Germinal center (tissue), 1 donor: ENCODE measurements around the gene DNM3.

Source experiments
- DNase-seq: peaks from one replicate; pipeline ENCODE4 v3.0.0; 2012; ENCODE audit warnings: mixed read lengths, low spot score

Gene DNM3

DNA sequence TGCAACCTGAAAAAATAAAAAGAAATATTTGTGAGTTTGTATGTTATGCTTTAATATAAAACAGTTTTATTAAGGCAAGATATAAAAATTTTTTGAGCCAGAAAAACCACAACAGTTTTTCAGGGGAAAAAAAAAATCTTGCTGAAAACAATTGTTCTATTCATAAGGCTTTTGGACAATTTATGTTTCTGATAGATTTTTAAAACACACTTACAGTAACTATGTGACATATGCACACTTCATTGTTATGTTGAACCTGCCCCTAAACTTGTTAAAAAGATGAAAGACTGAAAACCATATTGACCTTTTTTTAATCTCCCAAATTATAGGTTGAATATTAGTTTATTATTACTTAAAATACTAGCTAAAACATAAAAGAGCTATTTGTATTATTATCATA lies 299.3 kb downstream of the DNM3 start:
- no peak for DNase-seq

DNA sequence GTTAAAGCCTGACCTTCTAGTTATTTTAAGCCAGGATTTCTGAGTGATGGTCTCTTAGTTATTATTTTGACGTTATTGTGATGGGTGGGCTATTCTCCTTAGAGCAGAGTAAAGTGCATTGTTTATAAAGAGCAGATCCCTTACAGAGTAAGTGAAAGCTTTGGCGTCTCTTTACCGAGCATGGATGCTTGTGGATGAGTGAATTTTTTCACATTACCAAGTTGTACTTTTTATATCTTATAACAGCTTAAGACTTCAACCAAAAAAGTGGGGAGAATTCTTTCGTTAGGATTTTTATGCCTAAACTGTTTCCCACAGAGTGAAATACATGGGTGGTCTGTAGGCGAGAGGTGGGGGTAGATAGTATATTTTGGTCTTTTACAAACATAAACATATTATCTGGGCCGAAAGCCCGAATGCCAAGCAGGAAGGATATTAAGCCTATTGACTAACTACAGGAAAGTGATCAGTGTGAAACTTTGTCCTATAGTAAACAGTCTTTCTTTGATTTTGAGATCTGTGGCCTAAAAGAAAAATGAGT lies 300.1 kb downstream of the DNM3 start:
- no peak for DNase-seq

DNA sequence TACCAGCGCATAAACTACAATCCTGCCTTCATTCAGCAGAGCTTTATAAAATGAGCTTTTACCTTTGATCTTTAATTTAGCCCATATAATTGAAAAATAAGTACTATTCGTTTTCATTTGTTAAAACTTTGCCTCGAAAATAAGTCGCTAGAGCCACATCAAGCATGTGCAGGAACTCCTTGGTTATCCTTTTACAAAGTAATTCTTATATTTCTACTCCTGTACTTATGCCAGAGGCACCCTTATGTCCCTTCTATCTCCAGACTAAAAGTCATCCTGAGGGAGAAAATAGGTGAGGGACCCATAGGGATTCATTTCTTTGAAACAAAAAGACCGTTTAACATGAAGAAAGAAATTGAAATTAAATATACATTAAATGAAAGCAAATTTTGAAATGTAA lies 301.0 kb downstream of the DNM3 start:
- no peak for DNase-seq

DNA sequence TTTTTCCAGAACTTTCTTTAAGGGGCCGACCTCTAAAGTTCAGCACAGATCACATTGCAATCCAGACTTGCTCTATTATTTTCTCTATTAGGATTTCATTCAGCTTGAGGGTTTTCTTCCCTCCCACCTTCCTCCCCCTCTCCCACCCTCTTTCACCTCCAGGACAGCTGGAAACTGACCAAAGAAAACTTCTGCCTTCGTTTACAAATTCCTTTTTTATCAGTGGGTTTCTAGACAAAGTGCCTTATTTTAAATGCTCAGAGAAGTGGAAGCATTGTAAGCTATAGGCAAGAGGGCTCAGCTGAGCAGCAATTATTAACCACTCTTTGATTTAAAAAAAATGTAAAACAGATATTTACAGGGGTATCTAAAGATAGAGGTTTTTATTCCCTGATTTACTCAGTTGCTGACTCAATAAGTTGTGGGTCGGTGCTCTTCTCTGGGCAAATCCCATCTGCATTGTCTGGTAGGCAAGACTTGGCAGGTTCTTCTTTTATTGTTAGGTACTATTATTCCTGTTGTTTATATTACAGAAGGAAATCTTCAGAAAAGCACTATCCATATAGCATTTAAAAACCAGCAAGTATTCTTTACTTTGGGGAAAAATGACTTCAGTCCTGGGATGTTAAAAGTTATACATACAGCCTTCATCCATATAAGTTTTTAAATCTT lies 302.2 kb downstream of the DNM3 start:
- no peak for DNase-seq

DNA sequence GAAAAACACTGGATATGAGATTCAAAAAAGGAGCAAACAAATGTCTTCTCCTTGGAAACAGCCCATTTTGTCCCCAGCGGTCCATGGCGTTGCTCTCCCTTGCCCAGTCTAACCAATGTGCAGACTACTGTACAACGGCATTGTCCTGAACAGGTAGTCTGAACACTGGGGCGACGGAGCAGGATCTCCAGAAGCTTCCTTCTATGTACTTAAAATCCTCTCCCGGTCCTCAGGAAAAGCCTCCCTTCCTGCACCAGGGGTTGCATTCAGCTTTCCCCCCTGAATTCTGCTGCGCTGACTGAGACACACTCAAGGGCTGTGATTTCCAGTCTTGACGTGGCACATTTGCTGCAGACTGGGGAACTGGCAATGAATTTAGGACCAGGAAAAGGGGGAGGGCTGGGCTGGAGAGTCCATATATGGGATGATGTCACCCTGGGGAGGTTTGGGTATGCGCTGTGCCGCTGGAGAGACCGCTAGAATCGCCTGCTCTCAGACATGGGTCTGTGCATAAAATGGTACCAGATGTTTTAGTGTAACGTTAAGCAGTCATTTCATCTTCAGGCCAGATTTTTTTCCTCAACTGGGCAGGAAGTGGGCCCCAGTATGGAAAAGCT lies 303.3 kb downstream of the DNM3 start:
- DNase-seq, result no peak

DNA sequence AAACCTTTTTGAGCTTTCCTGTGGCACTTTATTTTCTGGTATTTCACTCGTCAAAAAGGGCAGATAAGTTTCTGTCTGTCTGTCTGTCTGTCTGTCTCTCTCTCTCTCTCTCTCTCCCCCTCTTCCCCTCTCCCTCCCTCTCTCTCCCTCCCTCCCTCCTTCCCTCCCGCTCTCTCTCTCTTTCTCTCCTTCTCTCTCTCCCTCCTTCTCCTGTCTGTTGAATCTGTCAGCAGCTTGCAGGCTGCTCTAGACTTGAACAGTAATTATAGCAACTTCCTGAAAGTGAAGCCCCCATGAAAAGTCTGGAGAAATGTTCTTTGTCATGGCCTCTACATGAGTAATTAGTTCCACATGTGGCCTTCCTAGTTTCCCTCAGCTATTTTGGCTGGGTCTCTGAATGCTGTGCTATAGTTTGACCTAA lies 303.9 kb downstream of the DNM3 start:
- no peak for DNase-seq

DNA sequence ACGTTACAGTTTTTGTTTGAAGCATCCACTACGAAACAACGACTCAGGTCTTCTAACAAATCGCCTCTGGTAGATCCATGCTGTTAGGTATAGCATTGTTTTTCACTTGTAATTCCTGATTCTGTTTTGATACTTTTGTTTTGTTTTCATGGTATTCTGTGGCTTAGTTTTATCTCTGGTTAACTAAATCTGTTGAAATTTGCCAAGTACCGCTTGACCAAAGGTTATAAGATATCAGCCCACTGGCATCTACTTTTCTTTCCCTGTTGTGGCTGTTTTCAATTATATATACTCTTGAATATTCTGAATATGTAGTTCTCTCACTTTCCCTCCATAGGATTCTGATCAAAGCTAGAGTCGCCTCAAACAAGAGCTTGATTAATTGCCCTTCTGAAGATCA lies 304.4 kb downstream of the DNM3 start:
- DNase-seq, result no peak

DNA sequence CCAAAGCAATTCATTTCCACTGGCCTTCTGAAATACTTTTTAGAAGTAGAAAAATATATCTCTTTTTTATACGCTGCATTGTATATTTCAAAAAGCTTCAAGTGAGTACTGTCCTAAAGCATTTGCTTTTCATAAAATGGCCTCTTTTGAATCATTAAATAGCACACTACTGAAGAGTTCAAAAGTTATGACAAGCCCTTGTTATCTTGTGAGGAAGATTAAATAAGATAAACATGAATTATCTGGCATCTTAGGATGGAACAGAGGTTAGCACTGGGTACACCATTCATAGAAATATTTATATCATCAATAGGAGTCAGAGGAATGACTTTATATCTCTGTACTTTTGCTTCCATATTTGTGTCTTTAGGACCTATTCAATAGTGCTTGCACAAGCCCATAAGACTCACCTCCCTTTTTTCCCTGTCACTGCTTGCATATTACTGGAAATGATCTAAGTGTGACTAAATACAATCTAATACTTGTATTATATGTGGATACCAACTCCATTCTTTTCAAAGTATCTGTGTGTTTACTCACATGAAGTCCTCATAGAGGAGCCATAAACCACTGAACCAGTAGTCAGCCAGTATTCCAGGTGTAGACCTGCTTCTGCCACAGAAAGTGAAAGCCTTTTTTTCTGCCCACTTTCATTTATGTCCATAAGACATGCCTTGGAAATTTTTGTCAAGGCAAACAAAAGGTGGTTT lies 305.0 kb downstream of the DNM3 start:
- DNase-seq, result no peak

DNA sequence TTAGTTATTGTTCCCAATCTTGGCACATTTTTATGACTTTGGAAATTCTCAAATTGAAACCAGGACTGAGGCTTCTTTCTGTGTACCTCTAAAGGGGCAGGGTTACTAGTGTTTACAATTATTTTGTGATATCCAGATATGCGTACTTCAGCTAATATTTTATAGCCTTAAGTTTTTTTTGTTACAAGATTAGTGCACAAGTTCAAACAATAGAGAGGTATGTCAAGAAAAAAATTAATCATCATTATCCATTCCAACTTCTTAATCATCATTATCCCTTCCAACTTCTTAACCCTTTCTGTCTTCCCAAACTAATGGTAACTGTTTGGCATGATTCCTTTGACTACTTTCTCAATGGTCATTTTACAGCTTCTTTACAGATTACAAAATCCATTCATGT lies 306.2 kb downstream of the DNM3 start:
- no peak for DNase-seq

DNA sequence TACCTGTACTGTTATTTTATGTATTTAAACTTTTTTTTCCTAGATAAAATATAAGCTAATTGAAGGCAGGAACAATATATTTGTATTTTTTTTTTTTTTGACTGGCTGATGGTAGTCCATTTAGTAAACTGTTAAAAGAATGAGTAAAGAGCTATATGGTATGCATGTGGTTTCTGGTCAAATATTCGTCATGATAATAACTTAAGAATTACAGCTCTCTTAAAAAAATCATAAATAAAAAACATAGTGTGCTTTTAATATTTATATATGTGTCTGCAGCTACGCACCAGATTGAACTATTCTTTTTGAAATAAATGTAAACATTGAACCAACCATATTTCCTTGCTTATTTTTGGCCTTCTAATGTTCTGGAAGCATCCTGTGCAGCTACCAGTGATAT lies 306.9 kb downstream of the DNM3 start:
- no peak for DNase-seq

DNA sequence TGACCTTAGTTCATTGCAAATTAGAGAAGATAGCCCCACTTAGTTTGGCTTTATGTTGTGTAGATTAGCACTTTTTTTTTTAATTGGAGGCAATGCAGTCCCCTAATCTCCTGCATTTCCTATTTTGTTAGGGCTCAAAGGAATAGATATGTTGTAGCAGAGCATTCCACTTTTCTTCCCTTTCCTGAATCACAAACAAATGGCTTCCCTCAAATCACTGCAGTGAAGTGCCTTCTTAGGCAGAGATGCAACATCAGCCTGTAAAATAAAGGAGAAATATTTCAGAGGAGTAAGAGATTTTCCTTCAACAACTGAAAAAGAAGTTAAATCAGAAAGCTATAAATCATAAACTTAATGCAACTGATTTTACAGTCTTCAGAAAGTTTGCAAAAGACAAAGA lies 307.4 kb downstream of the DNM3 start:
- no peak for DNase-seq

DNA sequence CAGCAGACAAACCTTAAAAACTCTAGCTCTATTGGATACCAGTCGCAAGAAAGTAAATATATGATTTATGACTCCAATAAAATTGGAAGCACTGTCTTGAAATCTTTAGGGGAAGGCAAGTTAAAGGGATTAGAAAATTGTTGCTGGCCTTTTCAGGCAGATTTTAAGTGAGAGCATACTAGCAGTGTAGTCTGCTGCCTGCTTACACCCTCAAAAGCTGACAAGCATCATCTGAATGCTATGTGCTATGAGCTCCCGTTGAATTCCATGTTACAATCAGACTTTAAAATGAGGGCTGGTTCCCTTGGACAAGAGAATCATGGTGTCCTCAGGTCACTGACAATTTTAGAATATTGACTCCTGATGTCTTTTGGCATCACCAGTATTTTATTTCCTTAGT lies 308.0 kb downstream of the DNM3 start:
- no peak for DNase-seq

DNA sequence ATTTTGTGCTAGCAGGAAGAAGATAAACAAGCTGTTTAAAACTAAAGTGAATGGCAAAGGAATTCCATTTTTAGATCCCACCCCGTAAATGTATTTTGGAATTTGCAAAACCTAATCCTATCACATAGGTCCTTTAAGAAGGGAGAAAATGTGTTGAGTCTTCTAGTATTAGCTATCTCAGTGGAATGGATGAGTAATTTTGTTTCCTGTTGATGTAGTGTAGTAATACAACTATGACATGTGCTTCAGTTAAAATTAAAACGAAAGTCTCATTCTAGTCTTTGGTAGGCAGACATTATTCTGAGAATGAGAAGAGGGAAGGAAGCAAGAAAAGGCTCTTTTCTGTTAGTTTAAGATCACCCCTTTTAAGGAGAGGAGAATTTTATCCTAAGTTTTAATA lies 313.3 kb downstream of the DNM3 start:
- peak; percentile 3 for DNase-seq

DNA sequence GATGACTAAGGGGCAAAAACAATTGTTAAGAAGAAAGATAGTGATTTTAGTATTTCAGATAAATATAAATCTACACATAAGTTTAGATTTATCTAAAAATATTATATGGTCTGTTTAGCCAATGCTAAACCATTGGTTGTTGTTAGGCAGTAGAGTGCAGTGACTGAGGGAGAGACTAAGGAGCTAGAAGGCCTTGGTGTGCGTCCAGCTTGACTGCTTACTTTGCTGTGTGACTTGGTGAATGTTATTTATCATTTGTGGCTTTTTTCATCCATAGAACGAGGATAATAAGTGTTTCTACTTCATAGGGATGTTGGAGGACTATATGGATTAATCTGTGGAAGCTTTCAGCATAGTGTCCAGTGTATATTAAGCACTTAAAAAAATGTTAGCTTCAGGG lies 314.5 kb downstream of the DNM3 start:
- DNase-seq, result no peak

DNA sequence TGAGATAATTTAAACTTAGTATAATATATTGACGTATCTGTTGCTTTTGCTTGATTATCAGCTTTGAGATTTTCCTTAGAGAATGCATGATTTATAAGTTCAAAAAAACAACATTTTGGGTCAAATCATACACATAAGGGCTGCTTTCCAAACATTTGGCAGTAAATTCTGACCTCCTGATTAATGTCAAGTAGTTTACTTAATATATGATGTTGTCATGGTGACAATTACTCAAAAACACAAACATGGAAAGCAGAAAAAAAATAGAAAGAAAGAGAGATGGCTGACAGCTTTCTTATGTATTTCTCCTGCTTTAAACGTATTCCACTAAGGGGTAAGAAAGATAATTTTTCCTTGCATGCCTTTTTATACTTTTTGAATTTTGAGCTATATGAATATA lies 320.9 kb downstream of the DNM3 start:
- DNase-seq, result no peak

DNA sequence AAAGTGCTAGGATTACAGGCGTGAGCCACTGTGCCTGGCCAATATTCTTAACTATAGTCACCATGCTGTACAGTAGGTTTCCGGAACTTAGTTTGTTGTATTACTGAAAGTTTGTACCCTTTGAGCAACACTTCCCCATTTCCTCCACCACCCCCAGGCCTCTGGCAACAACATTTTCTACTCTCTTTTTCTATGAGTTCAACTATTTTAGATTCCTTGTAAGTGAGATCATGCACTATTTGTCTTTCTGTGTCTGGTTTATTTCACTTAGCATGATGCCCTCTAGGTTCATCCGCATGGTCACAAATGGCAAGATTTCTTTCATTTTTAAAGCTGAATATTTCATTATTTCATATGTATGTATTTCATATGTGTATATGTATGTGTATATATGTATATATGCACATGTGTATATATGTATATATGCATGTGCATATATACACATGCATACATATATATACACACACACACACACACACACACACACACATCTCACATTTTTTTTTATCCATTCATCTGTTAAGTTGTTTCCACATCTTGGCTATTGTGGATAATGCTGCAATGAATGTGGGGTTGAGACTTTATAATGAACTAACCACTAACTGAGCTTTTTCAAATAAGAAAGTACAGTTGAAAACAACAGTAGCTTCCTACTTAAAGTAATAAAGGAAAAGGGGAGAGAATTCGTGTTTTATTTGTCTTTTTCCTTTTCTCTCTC lies 322.4 kb downstream of the DNM3 start:
- no peak for DNase-seq

DNA sequence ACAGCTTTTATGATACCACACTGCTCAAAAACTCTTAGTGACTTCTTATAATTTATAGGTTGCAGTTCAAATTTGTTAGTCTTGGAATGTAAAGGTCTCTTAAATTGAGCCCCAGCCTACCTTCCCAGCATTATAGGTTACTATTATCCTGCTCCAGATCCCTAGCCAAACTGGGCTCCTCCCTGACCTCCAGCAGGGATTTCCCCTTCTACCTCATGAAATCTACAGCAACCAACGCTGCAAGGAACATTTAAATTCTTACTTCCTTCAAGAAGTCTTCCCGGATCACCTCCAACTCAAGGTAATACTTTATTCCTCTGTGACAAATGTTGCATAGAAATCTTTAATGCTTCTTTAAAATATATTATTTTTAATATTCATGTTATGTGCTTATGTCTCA lies 324.1 kb downstream of the DNM3 start:
- no peak for DNase-seq

DNA sequence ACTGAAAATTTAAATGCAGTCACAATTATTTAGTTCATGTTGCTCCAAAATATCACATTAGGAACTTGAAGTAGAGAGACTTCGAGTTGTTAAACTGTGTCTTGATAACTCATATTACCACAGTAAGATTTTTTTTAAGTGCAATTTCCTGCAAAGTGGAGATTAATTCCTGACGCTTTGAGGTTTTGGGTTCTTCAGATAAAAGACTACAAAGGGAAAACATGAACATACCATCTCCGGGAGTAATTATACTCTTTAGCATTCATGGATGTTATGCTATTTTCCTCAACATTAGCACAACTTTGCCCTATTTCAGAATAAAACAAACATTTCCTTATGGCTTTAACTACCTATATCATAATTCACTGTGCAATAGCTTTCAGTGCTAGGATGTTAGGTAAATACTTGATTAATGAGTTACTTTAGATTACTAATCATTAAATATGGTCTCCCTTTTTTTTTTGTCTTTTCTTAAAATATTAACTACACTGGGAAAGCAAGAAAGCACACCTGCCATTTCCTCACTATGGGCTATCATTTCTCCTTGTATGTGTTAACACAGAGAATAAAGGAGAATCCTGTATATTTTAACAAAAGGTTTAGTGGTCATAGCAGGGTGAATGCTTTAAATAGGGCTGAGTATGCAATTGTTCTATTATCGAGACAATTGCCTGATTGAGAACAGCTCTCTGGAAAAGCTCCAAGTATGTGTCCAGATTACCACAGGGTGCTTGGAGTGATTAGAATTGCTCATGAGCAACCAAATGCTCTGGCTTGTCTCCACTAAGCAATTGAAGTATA lies 326.7 kb downstream of the DNM3 start:
- no peak for DNase-seq

DNA sequence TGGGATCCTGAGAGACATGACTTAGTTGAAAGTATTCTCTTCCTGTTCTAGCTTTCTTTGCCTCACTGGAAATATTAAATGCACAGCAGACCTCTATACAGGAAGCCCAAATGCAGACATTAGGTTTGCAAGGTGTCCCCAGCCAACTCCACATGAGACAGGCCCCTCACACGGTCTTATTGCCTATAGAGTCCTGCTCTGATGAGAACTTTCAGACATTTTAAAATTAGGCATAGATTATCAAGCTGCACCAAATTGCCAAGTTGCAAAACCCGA lies 327.2 kb downstream of the DNM3 start:
- DNase-seq, result no peak

DNA sequence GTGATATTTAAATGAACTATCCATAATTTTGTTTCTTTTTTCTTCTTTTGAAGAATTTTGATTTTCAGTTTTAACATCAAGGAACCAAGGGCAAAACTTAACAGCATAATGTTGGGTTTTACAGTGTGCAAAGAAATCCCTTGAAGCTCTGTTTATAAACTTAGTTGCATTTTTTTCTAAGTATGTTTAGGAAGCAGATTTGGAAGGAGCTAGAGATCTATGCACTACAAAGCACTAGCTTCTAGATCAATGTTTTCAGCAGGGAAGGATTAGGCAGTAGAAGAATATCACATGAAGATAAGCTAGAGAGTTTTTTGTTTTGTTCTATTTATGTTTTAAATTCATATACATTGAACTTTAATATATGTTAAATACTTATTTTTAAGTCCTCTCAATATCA lies 328.5 kb downstream of the DNM3 start:
- no peak for DNase-seq

DNA sequence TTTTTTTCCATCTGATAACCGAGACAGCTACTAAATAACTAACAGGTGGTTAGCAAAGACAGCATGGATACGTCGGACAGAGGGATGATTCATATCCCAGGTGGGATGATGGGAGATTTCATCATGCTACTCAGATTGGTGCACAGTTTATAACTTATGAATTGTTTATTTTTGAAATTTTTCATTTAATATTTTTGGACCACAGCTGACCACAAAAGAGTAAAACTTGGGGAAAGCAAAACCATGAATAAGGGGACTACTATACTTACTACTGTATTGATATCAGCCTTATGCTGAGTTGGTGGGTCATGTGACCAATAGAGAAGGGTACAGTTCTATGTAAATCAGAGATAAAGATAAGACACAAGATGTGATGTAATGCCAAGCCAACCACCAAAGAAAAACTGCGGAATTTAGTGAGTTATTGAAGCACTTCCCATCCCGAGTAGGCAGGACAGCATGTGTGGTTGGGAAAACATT lies 331.1 kb downstream of the DNM3 start:
- no peak for DNase-seq

DNA sequence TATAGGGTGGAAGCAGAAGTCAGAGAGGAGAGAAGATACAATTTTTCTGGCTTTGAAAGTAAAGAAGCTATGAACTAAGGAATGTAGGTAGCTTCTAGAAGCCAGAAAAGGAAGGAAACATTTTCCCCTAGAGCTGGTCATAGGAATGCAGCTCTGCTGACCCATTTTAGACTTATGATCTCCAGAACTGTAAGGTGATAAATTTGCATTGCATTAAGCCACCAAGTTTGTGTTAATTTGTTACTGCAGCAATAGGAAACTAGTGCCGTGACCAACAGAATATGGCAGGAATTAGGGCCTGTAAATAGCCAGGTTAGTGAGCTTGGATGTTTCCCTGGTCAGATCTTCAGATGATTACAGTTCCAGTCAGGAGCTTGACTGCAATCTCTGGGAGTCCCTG lies 334.9 kb downstream of the DNM3 start:
- DNase-seq, result no peak
